Retinal pigment epithelial cell (primary cell): ENCODE data around the gene TBC1D4.

ENCODE experiments used
- DNase-seq: peaks from one replicate; pipeline ENCODE4 v3.0.0-alpha.2; 2010; ENCODE audit warnings: low read depth
- H3K4me3 ChIP-seq: 2 replicates; pipeline ENCODE4 v1.5.1; 2011; ENCODE audit warnings: mild to moderate bottlenecking, low read length, control low read depth, moderate library complexity
- TF ChIP-seq, protein P1 (sequence below): conservative IDR thresholded peaks from 2 replicates; pipeline ENCODE4 v1.5.1; 2011; ENCODE audit warnings: low read depth, low read length, control low read depth, inconsistent platforms

TBC1D4 gene

DNA sequence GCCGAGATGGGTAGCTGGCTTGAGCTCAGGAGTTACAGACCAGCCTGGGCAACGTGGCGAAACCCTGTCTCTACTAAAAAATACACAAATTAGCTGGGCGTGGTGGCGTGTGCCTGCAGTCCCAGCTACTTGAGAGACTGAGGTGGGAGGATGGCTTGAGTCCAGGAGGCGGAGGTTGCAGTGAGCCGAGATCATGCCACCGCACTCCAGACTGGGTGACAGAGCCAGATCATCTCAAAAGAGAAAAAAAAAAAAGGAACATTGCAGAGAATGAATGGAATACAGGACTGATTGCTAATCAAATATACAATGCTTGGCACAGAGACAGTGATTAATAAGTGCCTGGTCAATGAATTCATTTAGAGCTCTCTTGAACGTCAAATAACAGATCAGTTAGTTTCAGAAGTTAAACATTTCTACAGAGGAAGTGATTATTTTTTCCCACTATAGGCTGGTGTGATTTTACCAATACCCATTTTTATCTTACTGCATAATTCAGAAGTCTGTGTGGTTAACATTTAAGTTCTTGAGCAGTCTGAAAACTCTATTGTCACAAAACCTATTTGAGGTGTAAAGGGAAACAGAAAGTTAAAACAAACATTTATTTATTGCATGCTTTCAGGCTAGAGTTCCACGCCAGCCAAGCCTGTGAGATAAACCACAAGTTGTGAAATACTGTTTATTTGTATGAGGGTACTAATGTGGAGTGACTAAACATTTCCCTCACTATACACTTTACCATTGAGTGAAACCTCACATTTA is 7.7 kb upstream of the TBC1D4 start:
- DNase-seq: no peak
- H3K4me3 ChIP-seq: no peak overlapping the region
- TF ChIP-seq, protein P1, sequence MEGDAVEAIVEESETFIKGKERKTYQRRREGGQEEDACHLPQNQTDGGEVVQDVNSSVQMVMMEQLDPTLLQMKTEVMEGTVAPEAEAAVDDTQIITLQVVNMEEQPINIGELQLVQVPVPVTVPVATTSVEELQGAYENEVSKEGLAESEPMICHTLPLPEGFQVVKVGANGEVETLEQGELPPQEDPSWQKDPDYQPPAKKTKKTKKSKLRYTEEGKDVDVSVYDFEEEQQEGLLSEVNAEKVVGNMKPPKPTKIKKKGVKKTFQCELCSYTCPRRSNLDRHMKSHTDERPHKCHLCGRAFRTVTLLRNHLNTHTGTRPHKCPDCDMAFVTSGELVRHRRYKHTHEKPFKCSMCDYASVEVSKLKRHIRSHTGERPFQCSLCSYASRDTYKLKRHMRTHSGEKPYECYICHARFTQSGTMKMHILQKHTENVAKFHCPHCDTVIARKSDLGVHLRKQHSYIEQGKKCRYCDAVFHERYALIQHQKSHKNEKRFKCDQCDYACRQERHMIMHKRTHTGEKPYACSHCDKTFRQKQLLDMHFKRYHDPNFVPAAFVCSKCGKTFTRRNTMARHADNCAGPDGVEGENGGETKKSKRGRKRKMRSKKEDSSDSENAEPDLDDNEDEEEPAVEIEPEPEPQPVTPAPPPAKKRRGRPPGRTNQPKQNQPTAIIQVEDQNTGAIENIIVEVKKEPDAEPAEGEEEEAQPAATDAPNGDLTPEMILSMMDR: no peak

DNA sequence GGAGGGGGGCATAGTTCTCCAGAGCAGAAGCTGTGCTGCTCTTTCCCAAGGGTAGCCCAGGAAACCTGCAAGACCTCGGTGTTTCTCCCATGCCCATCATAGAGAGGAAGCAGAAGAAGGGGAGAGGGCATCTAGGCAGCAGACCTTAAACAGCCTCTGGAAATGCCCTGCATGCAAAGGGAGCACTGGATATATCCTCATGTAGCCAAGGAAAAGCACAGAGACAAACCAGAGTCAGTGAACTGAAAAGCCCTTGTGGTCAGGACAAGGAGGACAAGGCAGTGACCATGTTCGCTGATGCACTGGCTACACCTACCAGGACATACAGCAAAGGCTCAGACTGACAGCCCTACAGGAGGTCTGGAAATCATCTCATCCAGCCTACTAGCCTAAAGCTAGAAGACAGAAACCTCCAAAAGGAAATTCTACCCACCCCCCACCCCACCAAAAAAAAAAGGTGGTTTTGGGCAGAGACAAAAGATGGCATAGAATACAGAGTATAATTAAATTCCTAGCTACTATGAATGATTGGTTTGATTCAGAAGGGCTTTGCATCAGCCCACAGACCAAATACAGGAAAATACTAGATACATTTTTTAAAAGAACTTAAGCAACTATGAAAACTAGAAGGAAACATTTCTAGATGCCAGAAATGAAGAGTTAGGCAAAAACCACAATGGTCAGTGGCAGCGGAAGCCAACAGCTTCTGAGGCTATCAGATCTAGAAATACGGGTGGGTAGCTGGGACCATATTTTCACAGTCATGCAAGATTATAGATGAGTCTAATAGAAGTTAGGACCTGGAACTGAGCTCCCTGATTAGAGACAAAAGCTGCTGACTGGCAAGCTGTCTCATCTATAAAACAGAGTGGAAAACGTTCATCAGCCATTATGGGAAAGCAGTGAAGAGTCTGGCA is 4.4 kb upstream of the TBC1D4 start:
- DNase-seq: no peak
- H3K4me3 ChIP-seq: no peak overlapping the region
- TF ChIP-seq, protein P1: no peak

DNA sequence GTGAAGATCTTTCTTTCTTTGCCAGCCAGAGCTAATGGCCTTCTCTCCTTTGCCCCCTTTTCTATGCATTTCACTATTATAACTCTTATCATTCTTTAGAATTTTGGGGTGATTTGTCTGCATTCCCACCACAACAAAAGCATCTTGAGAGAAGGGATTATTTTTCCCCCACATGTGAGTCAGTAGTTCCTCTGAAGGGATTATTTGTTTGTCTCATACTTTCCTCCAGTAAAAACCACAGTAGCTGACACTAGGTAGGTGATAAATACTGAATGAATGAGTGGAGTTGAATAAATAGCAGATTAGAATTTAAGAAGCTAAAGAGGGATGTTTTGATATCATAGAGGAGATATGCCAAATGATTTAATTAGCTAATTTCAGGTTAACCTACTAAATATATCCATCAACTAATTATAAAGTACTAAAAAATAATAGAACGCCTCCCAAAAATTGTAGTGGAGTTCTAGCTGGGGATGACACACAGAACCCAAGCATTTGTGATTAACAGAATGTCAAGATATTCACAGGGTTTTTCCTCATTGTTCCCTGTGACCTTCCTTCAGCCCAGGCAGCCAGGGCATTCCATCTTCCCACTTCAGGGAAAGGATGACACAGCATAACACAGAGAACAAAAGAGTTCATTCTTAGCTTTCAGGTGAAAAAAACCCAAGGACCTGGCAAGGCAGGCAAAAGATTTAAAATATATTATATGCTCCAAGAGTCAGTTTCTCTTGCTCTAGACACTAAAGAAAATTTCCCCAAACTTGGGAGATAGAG is 3.5 kb upstream of the TBC1D4 start:
- no peak overlapping the region for H3K4me3 ChIP-seq
- DNase-seq: no peak
- TF ChIP-seq, protein P1: no peak

DNA sequence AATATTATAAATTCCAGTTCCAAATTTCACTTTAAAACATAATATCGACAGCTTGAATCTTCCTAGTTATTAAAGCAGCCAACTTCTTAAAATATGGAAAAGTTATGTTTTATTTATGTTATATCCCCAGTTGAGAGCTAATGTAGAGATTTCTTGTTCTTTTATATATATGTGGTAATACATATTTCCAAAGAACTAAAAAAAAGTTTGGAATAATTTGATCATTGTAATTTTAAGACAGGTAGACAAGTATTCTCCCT is 781 bp upstream of the TBC1D4 start:
- peak overlapping the region; percentile 69 for H3K4me3 ChIP-seq
- TF ChIP-seq, protein P1: no peak
- DNase-seq: no peak

DNA sequence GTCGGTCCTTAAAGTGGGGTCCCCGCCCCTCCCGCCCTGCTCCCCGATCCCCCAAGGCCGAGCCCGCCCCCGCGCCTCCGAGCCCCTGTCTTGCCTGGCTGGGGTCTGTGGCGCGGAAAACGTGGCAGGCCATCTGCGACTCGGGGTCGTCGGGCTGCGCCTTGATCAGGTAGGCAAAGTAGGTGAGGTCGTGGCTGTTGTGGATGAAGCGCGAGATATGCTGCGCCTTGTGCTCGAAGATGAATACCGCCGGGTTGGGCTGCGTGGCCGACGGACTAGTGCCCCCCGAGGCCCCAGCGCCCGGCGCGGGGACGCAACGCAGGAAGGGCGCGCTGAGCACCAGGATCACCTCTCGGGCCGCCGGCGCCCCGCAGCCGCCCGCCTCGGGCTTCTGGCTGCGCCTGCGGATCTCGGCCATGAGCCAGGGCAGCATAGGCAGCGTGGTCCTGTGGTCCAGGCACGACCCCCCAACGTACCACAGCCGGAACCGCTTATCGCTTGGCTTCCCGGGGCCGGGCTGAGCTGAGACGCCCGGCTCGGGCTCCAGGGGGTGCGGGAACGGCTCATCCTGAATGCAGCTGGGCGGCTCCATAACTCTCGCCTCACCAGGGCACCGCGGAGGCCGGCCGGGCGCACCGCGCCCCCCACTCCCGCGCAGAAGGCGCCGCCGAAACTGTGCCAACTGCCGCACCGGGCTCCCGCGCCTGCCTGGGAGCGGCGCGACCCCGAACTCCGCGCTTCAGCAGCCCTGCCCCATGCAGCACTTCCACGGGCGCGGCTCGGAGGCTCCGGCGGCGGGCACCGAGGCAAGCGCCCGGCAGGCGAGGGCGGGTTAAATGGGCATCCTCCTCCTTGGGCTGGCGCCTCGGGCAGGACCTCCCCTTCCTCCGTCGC is 546 bp downstream of the TBC1D4 start:
- DNase-seq: no peak
- TF ChIP-seq, protein P1: no peak
- peak overlapping the region; percentile 69 for H3K4me3 ChIP-seq

DNA sequence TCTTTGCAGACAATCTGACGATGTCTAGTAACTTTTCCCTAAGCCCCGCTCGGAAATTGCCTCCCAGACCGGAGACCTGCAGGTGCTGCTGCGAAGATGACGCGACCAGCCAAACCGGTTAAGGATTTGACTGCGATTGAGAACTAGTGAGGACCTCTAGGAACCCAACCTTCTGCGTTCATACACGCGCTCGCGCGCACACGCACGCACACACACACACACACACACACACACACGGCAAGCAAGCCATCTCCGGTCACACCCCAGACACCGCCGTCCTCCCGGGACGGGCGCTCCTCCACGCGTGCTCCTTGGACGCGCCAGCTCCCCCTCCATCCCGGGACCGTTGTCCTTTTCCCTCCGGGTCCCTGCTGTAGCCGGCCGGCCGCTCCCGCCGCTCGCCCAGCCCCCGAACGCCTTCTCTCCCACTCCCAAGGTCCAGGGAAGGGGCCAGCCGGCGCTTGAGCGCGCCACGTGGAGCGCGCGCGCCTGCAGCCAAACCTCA is 1.2 kb downstream of the TBC1D4 start:
- no peak for DNase-seq
- H3K4me3 ChIP-seq: peak overlapping the region; percentile 69
- TF ChIP-seq, protein P1: no peak
